Islet precursor cell (in vitro differentiated cells): ENCODE measurements around the gene BAIAP2L2.
"Not testable (repeated sequence)": the region's sequence is repeated elsewhere in the genome, so short reads cannot be mapped to it uniquely, and the experiment has no call there.

Experiments
- DNase-seq: peaks from one replicate; pipeline ENCODE4 v3.0.0-alpha.2; 2018

The BAIAP2L2 gene

GRCh38 chr22:38126928-38127668 lies 16.6 kb upstream of the BAIAP2L2 start:
- peak; percentile 51 for DNase-seq

GRCh38 chr22:38125751-38126201 lies 15.3 kb upstream of the BAIAP2L2 start:
- no peak for DNase-seq

GRCh38 chr22:38125038-38125610 lies 14.6 kb upstream of the BAIAP2L2 start:
- peak; percentile 37 for DNase-seq

- DNase-seq = peak; percentile 61
These were observed 13.9 kb upstream of the BAIAP2L2 start for GRCh38 chr22:38124236-38124974.

GRCh38 chr22:38122616-38123015 lies 12.1 kb upstream of the BAIAP2L2 start:
- peak; percentile 47 for DNase-seq

- DNase-seq = peak; percentile 51
These were observed 10.1 kb upstream of the BAIAP2L2 start for GRCh38 chr22:38120359-38121110.

- DNase-seq = not testable (repeated sequence)
These were observed 8.3 kb upstream of the BAIAP2L2 start for GRCh38 chr22:38118747-38119146.

GRCh38 chr22:38118182-38118581 lies 7.7 kb upstream of the BAIAP2L2 start:
- no peak for DNase-seq

GRCh38 chr22:38117556-38117955 lies 7.1 kb upstream of the BAIAP2L2 start:
- DNase-seq = not testable (repeated sequence)

- peak; percentile 46 for DNase-seq
These were observed 5.1 kb upstream of the BAIAP2L2 start for GRCh38 chr22:38115423-38116205.

GRCh38 chr22:38114484-38115398 lies 4.3 kb upstream of the BAIAP2L2 start:
- DNase-seq = peak; percentile 95

GRCh38 chr22:38112381-38112780 lies 1.9 kb upstream of the BAIAP2L2 start:
- peak; percentile 37 for DNase-seq

GRCh38 chr22:38111925-38112355 lies 1.5 kb upstream of the BAIAP2L2 start:
- peak; percentile 54 for DNase-seq

GRCh38 chr22:38110863-38111852 lies 674 bp upstream of the BAIAP2L2 start:
- DNase-seq = peak; percentile 81

- DNase-seq = peak; percentile 49
These were observed 998 bp downstream of the BAIAP2L2 start for GRCh38 chr22:38109371-38110001.

GRCh38 chr22:38108561-38109319 lies 1.7 kb downstream of the BAIAP2L2 start:
- DNase-seq = no peak

GRCh38 chr22:38107692-38108515 lies 2.6 kb downstream of the BAIAP2L2 start:
- peak; percentile 52 for DNase-seq
